Stimulated activated CD8-positive, alpha-beta memory T cell treated with anti-CD3 and anti-CD28 coated beads, Interleukin-7, amount 100 ng/mL, for 1 hour (primary cell): ENCODE results near the gene SORCS2.

Source experiments
- DNase-seq, 2 donors: peaks; one replicate each; pipeline ENCODE4 v3.0.0-alpha.2; 2020; ENCODE audit warnings: low read depth in 2 of 2

The SORCS2 gene

GRCh38 chr4:7415927-7416686 is 223.8 kb downstream of the SORCS2 start:
- DNase-seq: no peak

- DNase-seq: no peak
Measured at GRCh38 chr4:7416745-7417432, 224.6 kb downstream of the SORCS2 start.

DNA sequence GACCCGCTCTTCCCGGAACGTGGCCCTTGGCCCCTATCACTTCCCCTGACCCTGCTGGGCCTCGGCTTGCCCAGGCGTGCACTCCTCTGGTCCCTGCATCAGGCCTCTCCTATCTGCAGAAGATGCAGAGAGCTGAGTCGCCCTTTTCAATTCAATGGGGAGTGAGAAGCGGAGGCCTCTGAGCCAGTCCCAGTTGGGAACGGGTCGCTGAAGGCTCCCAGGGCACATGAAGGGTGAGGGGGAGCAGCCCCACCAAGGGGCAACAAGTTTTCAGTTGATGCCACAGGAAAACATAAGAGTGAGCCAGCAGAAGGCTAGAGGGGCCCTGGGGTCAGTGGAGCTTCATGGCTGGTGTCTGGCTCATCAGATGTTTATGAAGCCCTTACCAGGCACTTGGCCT is 225.3 kb downstream of the SORCS2 start:
- no peak for DNase-seq

DNA sequence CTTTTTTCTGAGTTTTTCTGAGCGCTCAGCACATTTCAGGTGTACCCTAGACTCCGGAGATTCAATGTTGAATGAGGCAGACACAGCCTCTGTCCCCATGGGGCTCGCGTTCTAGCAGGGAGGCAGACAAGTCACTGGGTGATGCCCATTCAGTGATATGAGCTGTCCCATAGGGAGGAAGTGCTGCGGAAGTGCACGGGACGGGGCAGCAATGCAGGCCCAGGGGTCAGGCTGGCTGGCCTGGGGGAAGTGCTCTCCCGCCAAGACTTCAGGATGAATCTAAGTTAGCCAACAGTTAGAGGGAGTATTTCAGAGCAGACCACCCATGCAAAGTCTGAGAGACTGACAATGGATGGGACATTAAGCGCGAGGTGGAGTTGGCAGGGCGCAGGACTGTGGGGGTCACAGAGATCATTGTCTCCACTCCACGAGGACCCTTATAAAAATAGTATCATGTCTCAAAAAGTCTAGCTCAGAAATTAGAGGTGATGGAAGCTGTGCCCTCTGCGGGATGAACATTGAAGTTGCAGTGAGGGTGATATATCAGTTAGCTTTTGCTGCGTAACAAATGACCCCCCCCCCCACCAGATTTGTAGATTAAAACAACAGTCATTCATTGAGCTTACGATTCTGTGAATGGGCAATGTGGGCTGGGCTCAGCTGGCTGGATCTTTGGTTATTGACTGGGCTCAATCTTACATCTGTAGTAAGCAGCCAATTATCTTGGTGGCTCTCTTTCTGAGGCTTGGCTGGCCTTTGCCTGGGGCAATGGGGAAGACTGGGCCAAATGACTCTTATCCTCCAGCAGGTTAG is 226.0 kb downstream of the SORCS2 start:
- no peak for DNase-seq

DNA sequence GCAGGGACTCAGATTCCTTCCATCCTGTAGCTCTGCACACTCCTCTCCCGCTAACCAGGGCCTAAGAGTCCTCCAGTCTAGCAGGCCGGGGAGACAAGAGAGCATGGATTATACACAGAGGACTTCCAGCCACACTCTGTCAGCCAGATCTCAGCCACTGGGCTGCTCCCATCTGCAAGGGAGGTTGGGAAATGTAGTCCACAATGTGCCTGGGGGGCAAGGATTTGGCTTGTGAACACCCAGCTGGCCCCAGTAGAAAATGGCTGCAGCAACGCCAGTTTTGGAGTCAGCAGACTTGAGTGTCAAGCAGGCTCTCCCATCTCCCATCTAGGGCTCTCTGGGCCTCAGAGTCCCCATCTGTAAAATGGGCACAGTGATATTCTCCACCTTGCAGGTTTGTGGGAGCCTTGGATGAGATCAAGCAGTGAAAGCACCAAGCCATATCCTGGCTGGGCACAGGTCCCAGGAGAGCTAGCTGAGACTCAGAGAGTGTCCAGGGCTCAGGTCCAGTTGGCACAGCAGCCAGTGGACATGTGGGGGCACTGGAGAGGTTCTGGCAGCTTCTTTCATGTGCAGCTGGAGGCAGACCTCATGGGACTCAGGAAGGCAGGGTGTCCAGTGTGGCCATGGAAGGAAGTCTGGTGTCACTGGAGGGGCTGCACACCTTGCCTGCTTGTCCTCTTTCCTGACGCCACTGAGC is 227.8 kb downstream of the SORCS2 start:
- DNase-seq: no peak

DNA sequence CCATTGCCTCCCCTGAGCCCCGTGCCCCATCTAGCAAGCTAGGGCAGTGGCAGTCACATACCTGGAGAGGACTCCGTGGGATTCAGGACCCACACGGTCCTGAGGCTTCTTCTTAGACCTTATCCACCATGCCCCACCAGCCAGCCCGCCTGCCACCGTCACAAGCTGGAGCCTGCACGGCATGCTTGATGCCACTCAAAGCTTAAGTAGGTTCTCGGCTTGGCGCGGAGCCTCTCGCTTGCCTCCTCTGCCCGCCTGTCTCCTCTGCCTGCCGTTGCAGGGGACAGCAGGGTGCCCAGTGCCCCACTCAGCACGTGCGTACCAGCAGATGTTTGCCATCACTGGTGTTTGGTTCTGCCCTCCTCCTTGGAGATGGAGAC is 228.3 kb downstream of the SORCS2 start:
- DNase-seq: no peak

GRCh38 chr4:7421356-7422150 is 229.2 kb downstream of the SORCS2 start:
- no peak for DNase-seq

DNA sequence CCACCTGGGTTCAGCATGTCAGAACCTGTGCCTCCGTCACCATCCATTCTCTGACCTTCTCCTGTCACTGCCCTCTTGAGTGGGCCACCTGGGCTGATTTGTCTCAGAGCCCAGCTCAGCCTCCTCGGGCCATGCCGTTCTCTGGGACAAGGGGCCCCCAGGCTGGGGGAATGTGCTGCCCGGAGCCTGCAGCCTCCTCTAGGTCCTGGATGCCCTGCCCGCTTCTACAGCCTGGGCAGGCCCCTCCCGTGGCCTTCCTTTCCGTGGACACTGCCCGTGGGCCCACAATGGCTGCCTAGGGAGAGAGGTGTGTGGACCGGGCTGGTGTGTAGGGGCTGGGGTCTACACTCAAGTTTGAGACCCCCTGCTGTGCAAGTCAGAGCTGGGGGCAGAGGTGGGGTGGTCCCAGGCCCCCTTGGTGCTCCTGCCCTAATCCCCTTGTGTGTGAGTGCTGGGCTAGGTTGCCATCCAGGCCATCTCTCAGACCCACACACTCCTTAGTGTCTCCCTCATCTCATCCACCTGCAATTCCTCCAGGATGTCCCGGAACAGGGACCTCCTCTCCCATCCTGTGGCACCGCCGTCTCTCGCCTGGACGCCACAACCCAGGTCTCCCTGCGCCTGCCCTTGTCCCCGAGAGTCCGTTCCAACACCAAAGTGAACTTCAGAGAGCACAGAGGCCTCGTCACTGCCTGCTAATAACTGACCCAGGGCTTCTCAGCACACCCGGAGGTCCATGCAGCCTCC is 230.0 kb downstream of the SORCS2 start:
- no peak for DNase-seq

DNA sequence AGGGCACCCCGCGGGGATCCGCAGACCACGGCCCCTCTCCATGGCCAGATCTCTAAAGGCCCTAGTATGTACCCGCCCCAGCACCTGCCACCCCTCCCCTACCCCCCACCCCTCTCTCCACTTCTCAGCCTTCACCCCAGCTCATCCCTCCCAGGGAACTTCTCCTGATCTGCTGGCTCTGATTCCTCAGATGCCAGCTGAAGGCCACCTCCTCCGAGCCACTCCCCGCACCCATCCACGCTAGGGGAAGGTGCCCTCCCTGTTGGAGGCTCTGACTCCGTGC is 230.5 kb downstream of the SORCS2 start:
- DNase-seq: no peak

- no peak for DNase-seq
Measured at GRCh38 chr4:7423391-7423790, 231.1 kb downstream of the SORCS2 start.

- no peak for DNase-seq
Measured at GRCh38 chr4:7423801-7424552, 231.6 kb downstream of the SORCS2 start.

DNA sequence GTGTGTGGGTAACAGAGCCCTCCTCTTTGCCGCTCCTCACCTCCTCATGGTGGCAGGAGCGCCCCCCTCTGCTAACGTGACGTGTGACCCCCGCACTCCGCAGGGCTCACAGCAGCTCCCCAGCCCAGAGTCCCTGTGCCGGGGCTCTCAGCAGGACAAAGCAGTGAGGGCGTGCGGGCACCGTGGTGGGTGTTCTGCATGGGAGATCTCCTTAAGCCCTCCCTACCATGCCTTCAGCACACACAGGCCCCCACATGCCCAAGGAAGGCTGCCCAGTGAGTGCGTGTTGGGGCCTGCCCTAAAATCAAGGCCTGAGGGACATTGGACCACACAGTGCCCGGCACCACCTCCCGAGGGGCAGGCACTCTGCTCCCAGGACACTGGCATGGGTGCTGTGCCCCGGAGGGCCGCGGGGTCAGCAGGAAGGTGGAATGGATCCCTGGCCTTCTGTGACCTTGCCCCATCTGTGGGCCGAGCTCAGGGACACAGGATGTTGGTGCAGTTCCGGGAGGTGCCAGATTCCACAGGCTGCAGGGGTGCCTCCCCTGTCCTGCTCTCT is 232.3 kb downstream of the SORCS2 start:
- no peak for DNase-seq

DNA sequence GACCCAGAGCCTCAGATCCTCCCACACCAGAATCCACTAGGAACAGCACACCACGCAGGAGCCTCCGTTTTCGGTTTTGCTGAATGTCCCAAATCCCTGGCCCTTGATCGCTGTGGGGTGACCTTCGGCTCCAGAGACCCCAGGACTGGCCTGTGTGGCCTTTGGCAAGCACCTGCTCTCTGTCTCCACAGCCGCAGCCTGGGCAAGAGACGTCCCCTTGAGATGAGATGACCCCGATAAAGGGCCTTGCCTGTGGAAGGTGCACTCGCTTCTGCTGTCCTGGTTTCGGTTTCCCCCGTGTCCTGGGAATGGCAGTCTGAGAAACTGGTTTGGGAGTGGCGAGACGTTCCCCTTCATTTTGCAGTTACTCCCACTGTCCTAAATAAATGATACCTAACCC is 232.8 kb downstream of the SORCS2 start:
- no peak for DNase-seq

- DNase-seq: no peak
Measured at GRCh38 chr4:7425591-7426468, 233.5 kb downstream of the SORCS2 start.

DNA sequence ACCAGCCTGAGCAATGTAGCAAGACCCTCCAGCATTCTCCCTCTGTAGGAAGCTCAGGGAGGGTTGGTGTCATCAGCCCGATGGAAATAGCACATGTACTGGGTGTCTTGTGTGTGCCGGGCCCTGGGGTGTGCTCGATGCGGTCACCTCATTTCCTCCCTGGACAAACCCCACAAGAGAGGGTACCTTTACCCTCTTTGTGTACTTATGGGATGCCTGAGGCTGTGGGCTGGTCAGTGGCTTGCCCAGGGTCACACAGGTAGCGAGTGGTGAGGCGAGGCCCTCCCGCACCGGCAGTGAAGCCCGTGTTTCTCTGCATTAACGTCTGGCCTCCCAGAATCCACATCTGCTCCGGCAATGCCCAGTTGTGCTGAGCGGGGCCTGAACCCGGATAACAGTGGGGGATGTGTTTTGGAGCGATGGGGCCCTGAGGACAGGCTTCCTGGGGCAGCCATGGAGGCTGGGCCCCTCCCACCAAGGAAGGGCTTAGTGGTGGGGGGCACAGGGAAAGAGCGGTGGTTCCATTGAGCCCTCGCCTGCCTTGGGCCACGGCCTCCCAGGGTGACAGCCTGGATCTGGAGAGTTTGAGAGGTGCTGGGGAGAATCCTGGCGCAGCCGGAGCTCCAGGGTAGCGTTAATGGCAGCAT is 234.3 kb downstream of the SORCS2 start:
- no peak for DNase-seq

- DNase-seq: no peak
Measured at GRCh38 chr4:7427361-7427760, 235.0 kb downstream of the SORCS2 start.

DNA sequence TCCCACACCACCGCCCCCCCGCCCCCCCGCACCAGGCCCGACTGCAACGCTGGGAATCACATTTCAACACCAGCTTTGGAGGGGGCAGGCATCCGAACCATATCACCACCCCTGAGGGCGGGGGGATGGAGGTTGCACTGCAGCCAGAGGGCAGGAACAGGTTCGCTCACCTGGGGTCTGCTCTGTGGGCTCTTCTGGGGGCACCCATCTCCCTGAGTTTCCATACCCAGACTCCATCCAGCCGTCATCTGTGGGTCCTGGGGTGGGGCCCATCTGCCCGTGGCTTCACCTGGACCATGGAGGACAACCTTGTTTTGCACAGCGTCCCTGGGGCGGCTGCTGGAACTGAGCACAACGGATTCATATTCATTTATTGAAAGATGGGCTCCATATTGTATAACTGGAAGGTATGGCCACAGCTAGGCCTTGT is 235.5 kb downstream of the SORCS2 start:
- DNase-seq: no peak
